ENCODE results near the gene ZNF207.
"Not testable (repeated sequence)": the region's sequence is repeated elsewhere in the genome, so short reads cannot be mapped to it uniquely, and the experiment has no call there.

ZNF207 gene

GRCh38 chr17:32335046-32335445, 14.9 kb upstream of the ZNF207 start:
- no peak for DNase-seq (ENCODE audit: low read depth)

- no peak for DNase-seq (ENCODE audit: low read depth)
Measured at GRCh38 chr17:32335687-32336086, 14.3 kb upstream of the ZNF207 start.

- no peak for DNase-seq (ENCODE audit: low read depth)
Measured at GRCh38 chr17:32341141-32341856, 8.7 kb upstream of the ZNF207 start.

GRCh38 chr17:32341857-32342602, 7.9 kb upstream of the ZNF207 start, which contains the start of gene C17orf75:
Gene C17orf75, minus strand, starts transcription at chr17:32342173. Its CDS starts 34 bp downstream, at chr17:32342139.
- no peak for DNase-seq (ENCODE audit: low read depth)

- no peak for DNase-seq (ENCODE audit: low read depth)
Measured at GRCh38 chr17:32342603-32343325, 7.2 kb upstream of the ZNF207 start.

GRCh38 chr17:32345951-32346600, 3.9 kb upstream of the ZNF207 start:
- no peak for DNase-seq (ENCODE audit: low read depth)

- DNase-seq (ENCODE audit: low read depth) = no peak
Measured at GRCh38 chr17:32348483-32348800, 1.5 kb upstream of the ZNF207 start.

- DNase-seq (ENCODE audit: low read depth) = no peak
Measured at GRCh38 chr17:32349503-32349853, 479 bp upstream of the ZNF207 start.

GRCh38 chr17:32350666-32351418, 885 bp downstream of the ZNF207 start:
- peak; percentile 43 for DNase-seq (ENCODE audit: low read depth)

GRCh38 chr17:32352734-32353133, 2.8 kb downstream of the ZNF207 start:
- not testable (repeated sequence) for DNase-seq (ENCODE audit: low read depth)

GRCh38 chr17:32355649-32356377, 5.9 kb downstream of the ZNF207 start:
- no peak for DNase-seq (ENCODE audit: low read depth)

- DNase-seq (ENCODE audit: low read depth) = no peak
Measured at GRCh38 chr17:32356378-32356743, 6.4 kb downstream of the ZNF207 start.

- DNase-seq (ENCODE audit: low read depth) = no peak
Measured at GRCh38 chr17:32356750-32357149, 6.8 kb downstream of the ZNF207 start.

- DNase-seq (ENCODE audit: low read depth) = no peak
Measured at GRCh38 chr17:32357615-32358014, 7.7 kb downstream of the ZNF207 start.

GRCh38 chr17:32361270-32361669, 11.3 kb downstream of the ZNF207 start:
- no peak for DNase-seq (ENCODE audit: low read depth)

GRCh38 chr17:32370426-32370825, 20.5 kb downstream of the ZNF207 start:
- no peak for DNase-seq (ENCODE audit: low read depth)

GRCh38 chr17:32382526-32383223, 32.7 kb downstream of the ZNF207 start:
- no peak for DNase-seq (ENCODE audit: low read depth)

GRCh38 chr17:32383926-32384434, 34.0 kb downstream of the ZNF207 start:
- DNase-seq (ENCODE audit: low read depth) = no peak

- DNase-seq (ENCODE audit: low read depth) = no peak
Measured at GRCh38 chr17:32385121-32385520, 35.2 kb downstream of the ZNF207 start.

GRCh38 chr17:32385971-32386370, 36.0 kb downstream of the ZNF207 start:
- DNase-seq (ENCODE audit: low read depth) = no peak

All from fibroblast of the conjunctiva (primary cell).